HepG2 (cell line): ENCODE measurements around the gene MAPK6. TPM values are rescaled to one million over a fixed set of nuclear protein-coding genes. Genes with fewer than 3 reads are reported as not detected.
A peak's percentile ranks its signal among the peaks of the same experiment; 100 is the strongest.

ENCODE experiments used
- ATF2 ChIP-seq: sonication (generic); formaldehyde crosslinking; IDR thresholded peaks from 2 replicates; pipeline ENCODE4 v1.4.0; 2020; ENCODE audit warnings: missing genetic modification reagents
- ATM ChIP-seq: fragments of 450-650 bp; IDR thresholded peaks from 2 replicates; pipeline ENCODE4 v1.7.1; 2017; ENCODE audit warnings: mild to moderate bottlenecking, borderline replicate concordance
- CBX1 ChIP-seq: IDR thresholded peaks from one replicate; pipeline ENCODE4 v1.6.1; 2016; ENCODE audit warnings: antibody characterized with exemption, low read depth
- FOXO4 ChIP-seq: sonication (generic); formaldehyde crosslinking; conservative IDR thresholded peaks from 2 replicates; pipeline ENCODE4 v1.8.1; 2023; ENCODE audit warnings: missing genetic modification reagents
- HDAC2 ChIP-seq: sonication (generic); formaldehyde crosslinking; IDR thresholded peaks from 2 replicates; pipeline ENCODE4 v1.4.0; 2020; ENCODE audit warnings: missing genetic modification reagents
- HHEX ChIP-seq: IDR thresholded peaks from 2 replicates; pipeline ENCODE4 v1.6.1; 2016; ENCODE audit warnings: control low read depth
- HOMEZ ChIP-seq: IDR thresholded peaks from 2 replicates; pipeline ENCODE4 v1.6.1; 2016; ENCODE audit warnings: low read depth
- JUNB ChIP-seq: sonication (generic); formaldehyde crosslinking; IDR thresholded peaks from 2 replicates; pipeline ENCODE4 v1.8.0; 2022; ENCODE audit warnings: missing genetic modification reagents, mild to moderate bottlenecking, borderline replicate concordance
- KAT2B ChIP-seq: fragments of 150-350 bp; IDR thresholded peaks from 2 replicates; pipeline ENCODE4 v1.6.1; 2014; ENCODE audit warnings: low read depth, low read length, borderline replicate concordance
- KDM4B ChIP-seq: sonication (generic); formaldehyde crosslinking; IDR thresholded peaks from 2 replicates; pipeline ENCODE4 v1.4.0; 2020; ENCODE audit warnings: missing genetic modification reagents
- MLXIP ChIP-seq: sonication (generic); formaldehyde crosslinking; IDR thresholded peaks from 2 replicates; pipeline ENCODE4 v1.9.0; 2021; ENCODE audit warnings: missing genetic modification reagents, borderline replicate concordance
- NKX3-1 ChIP-seq: sonication (generic); formaldehyde crosslinking; IDR thresholded peaks from 2 replicates; pipeline ENCODE4 v1.5.0; 2020; ENCODE audit warnings: missing genetic modification reagents
- ZNF296 ChIP-seq: sonication (generic); formaldehyde crosslinking; conservative IDR thresholded peaks from 2 replicates; pipeline ENCODE4 v1.5.0; 2020; ENCODE audit warnings: mild to moderate bottlenecking, missing genetic modification reagents
- ZNF326 ChIP-seq: sonication (generic); formaldehyde crosslinking; IDR thresholded peaks from 2 replicates; pipeline ENCODE4 v1.4.0; 2020; ENCODE audit warnings: missing genetic modification reagents, borderline replicate concordance
- ZNF382 ChIP-seq: sonication (generic); formaldehyde crosslinking; IDR thresholded peaks from 2 replicates; pipeline ENCODE4 v1.5.0; 2020; ENCODE audit warnings: missing genetic modification reagents, mild to moderate bottlenecking, borderline replicate concordance
- ZNF569 ChIP-seq: sonication (generic); formaldehyde crosslinking; IDR thresholded peaks from 2 replicates; pipeline ENCODE4 v1.5.0; 2020; ENCODE audit warnings: mild to moderate bottlenecking, missing genetic modification reagents, moderate library complexity, borderline replicate concordance
- ZNF644 ChIP-seq: IDR thresholded peaks from 2 replicates; pipeline ENCODE4 v1.6.1; 2016; ENCODE audit warnings: low read depth
- ZNF710 ChIP-seq: sonication (generic); formaldehyde crosslinking; IDR thresholded peaks from 2 replicates; pipeline ENCODE4 v1.5.0; 2020; ENCODE audit warnings: mild to moderate bottlenecking, missing genetic modification reagents, borderline replicate concordance
- polyA plus RNA-seq, 8 experiments: library from polyadenylated mRNA; depleted of rRNA in 3 of 8; stranded (reverse) in 7 of 8; unstranded in 1 of 8; fragments of >200 nt; fragmentation: Illumina TruSeq in 4 of 8; extraction: Trizol in 4 of 8; gene quantifications; 2 replicates each; pipeline versions ENCODE4 v1.2.1 to v1.2.3, GENCODE V29; 2011 to 2016; ENCODE audit warnings: low read depth in 4 of 8, missing spikeins in 1 of 8, mixed read lengths in 1 of 8; ENCODE audit not compliant: insufficient read depth in 1 of 8
- total RNA-seq, 5 experiments: library from RNA; depleted of rRNA; stranded (reverse); fragments of >200 nt; fragmentation: Illumina TruSeq; extraction: Trizol; gene quantifications; 2 replicates each; pipeline ENCODE4 v1.2.3, GENCODE V29; 2016; ENCODE audit warnings: low read depth in 1 of 5

The MAPK6 gene
- total and polyA plus RNA-seq, 2 of the 13 experiments (the other 11 are each of a cell fraction or from before 2014, with no cell fraction given), result 89.5 to 99.7 TPM

- TF ChIP-seq KDM4B (CRISPR knock-in tag), result no peak
- TF ChIP-seq FOXO4, result no peak
- no peak for TF ChIP-seq CBX1
- TF ChIP-seq ZNF296 (CRISPR knock-in tag), result no peak
- TF ChIP-seq NKX3-1, result no peak
- TF ChIP-seq HHEX (CRISPR knock-in tag), result no peak; the same call in 1 of the 2 replicates
- TF ChIP-seq HDAC2, result peak; percentile 89
- peak; percentile 95 for TF ChIP-seq ZNF710
- no peak for TF ChIP-seq MLXIP (CRISPR knock-in tag)
- no peak for TF ChIP-seq ZNF326 (CRISPR knock-in tag)
- no peak for TF ChIP-seq ATM
- no peak for TF ChIP-seq ZNF569 (CRISPR knock-in tag)
- TF ChIP-seq JUNB, result no peak
- TF ChIP-seq ZNF382 (CRISPR knock-in tag), result no peak
- peak; percentile 41; the same call in 1 of the 2 replicates for TF ChIP-seq ATF2 (CRISPR knock-in tag)
- TF ChIP-seq ZNF644 (CRISPR knock-in tag), result peak; percentile 57; the same call in 1 of the 2 replicates
- no peak for TF ChIP-seq KAT2B
- TF ChIP-seq HOMEZ (CRISPR knock-in tag), result peak; percentile 75; the same call in 1 of the 2 replicates
These were observed 10.2 kb upstream of the MAPK6 start (continued) for GRCh38 chr15:52008698-52009434.
